Activated CD4-positive, alpha-beta T cell treated with anti-CD3 and anti-CD28 coated beads, Interleukin-2, amount 50 U/mL, for 24 hours (primary cell): ENCODE results near the gene ASB6.

Experiments
- DNase-seq, 2 donors: peaks; one replicate each; pipeline ENCODE4 v3.0.0-alpha.2; 2020; ENCODE audit warnings: low read depth in 1 of 2, low spot score in 1 of 2

Gene ASB6

DNA sequence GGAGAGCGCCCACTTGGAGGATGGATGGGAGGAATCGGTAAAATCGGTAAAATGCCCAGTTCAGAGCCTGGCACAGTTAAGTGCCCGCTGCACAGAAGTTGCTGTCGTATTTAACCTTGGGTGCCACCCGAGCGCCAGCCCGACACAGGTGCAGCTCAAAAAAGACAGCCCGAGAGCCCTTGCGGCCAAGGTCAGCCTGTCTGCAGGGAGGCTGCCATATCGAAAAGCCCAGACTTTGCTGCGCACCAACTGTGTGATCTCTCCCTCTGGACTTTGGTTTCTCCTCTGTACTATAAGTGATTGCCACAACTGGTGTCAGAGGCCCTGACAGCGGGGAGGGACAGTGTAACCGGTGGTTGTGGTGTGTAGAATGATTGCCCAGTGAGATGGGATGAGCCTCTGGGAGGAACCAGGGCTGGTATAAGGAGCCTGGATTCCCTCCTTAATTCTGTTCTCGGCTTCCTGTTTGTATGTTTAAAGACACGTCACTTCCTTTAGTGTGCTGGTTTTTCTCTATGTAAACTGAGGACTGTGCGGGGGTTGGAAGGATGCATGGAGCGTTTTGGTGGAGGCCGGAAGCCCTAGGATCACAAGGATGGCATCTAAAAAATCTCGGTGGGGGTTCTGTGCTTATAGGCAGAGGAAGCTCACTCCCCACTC is 15.2 kb downstream of the ASB6 start:
- no peak for DNase-seq

DNA sequence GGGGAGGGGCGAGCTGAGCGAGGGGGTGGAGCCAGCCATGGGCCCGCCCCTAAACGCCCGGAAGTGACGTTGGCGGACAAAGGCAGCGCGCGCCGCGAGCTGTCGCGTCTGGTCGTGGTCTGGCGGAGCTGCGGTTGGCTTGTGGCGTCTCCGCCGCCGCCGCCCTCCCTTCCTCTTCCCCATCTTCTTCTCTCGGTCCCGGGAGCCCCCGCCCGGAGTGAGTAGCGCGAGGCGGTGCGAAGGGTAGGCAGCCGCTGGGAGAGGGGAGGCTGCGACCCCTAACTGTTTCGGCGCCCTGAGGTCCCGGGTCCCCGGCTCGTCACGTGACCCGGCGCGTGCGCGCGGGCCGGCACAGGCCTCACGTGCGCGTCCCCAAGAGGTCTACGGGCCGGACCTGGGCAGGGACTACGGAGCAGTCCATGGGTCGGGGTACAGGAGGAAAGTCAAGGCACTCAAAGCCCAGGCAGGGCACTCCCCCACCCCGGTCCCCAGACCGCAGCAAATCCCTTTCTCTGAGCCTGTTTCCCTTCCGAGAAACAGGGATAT is 15.8 kb downstream of the ASB6 start, which contains the start of gene NTMT1:
NTMT1 (plus strand) TSS at position 85 of the 546 bp plus-strand sequence. CDS start 6,541 bp downstream, outside the sequence.
- peak; percentile 88 to 89 for DNase-seq

DNA sequence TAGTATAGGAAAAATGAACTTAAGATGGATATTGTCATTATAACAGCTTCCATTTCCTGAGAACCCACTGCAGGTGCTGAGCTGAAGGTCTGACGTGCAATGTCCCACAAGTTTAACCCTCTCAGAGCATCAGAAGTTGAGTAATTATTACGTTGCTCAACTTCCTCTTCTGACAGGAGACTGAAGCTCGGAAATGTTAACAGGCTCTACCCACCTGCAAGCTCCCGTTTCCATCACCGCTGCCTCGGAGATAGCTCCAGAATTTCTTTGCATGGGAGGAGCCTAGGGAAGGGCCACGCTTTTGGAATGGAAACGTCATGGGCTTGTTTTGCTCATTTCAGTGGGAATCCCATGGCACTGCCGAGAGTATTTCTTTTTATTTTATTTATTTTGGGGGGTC is 17.0 kb downstream of the ASB6 start:
- DNase-seq: no peak

DNA sequence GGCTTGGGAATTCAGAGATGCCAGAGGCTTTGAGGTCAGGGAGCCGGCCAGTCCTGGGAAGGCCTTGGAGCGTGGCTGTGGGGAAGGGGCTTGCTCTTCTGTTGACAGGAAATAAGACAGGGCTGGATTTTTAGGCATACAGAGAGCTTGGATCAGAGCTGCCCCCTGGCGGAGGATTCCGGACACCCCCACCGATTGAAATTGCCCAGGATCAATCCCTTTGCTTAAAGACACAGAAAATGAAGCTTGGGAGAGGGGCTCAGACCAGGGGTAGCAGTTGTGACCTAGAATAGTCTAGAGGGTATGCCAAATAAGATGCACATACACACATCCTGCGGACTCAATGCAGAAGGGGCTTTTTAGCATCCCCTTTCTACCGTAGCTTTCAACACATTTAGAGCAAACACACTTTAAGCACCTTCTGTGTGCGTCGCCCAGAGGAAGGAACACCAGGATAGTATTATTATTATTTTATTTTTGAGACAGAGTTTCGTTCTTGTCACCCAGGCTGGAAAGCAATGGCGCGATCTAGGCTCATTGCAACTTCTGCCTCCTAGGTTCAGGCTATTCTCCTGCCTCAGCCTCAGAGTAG is 17.7 kb downstream of the ASB6 start:
- peak; percentile 49 to 57 for DNase-seq

DNA sequence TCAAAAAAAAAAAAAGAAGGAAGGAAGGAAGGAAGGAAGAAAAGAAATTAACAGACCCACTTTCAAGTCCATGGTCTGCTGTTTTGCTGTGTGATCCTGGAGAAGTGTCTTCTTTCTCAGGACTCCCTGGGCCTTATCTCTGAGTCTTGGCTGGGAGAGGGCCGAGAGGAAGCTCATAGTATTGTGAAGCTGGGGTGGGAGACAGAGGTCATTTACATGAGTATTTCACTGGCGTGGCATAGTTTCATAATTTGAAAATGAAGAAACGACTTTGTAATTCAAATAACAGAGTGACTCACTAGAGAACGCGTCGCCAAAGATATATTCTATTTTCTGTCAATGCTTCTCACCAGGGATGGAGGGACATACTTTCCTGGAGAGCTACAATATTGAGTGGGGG is 18.6 kb downstream of the ASB6 start:
- no peak for DNase-seq

DNA sequence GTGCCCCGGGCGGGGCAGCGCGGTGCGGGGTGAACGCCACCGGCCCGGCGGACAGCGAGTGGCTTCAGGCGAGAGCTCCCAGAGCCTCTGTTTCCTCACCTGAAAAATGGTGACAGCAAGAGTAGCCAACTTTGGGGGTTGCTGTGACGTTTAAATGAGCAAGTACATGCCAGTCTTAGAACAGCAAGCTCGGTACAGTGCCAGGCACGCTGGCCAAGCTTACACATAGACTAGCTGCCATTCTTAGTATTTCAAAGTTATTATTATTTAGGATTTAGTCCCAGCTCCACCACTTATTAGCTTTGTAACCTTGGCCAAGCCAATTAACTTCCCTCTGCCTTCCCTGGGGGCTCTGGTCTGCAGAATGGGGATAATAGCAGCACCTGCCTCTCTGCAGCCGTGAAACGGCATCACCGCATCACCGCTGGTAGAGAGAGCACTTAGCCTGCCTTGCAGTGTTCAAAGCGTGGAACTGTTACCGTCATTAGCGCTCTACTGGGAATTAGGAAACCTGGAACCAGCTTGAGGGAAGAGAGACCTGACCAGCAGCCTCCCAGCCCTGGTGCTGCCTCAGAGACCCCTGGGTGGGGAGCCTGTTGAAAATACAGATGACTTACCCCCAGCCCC is 21.2 kb downstream of the ASB6 start, which contains the start of gene C9orf50:
C9orf50 (minus strand) TSS at position 433 of the 627 bp plus-strand sequence. CDS start 527 bp downstream, outside the sequence.
- DNase-seq: no peak

DNA sequence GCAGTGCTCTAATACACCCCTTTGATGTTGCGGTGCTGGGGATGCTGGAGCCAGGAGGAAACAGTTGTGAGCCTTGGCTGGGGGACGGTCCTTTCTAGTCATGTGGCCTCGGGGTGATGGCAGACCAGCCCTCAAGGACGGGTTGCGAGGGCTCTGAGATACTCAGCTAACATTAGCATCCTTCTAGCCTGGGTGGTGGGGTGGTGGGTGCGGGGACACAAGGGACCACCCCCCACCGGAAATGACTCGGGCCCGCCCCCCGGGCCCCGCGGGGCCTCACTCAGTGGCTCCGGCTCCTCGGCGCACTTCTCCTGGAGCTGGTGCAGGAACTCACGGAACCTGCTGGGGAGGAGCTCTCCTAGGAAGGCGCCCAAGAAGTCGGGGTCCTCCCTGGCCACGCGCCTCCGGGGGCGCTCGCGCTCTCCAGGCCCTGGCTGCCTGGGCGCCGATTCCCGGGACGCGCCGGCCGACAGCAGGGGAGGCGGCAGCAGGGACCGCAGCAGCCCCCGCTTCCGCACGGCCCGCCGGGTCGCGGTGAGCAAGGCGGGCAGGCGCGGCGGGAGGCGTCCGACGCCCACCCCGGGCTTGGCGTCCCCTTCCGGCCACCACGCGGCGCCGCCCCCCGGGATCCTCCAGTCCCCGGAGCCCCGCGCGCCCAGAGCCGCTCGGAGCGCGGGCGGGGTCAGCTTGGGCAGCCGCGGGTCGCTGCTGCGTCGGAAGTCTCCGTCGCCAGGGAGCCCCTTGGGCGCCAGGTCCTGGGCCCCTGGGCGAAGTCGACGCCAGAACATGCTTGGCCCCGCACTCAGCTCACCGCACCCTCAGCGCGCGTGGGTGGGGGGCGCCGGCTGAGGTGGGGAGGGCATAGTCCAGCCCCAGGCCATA is 21.9 kb downstream of the ASB6 start:
- no peak for DNase-seq

DNA sequence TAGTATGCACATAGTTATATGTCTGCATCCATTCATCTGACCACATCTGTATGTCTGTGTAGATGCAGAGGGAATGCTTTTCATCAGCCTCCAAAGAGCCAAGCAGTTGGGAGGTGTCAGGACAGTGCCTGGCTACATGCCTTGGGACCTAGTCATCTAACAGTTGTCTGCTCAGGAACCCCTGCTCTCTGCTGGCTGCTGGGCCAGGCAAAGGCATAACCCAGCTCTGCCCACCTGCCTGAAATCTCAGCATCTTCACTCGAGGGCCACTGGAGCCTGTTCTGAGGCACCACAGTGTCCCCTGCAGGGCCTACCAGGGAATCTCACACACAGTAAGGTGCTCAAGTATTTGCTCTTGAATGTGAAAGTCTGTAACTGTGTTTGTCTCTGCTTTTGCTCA is 24.8 kb downstream of the ASB6 start:
- DNase-seq: no peak

DNA sequence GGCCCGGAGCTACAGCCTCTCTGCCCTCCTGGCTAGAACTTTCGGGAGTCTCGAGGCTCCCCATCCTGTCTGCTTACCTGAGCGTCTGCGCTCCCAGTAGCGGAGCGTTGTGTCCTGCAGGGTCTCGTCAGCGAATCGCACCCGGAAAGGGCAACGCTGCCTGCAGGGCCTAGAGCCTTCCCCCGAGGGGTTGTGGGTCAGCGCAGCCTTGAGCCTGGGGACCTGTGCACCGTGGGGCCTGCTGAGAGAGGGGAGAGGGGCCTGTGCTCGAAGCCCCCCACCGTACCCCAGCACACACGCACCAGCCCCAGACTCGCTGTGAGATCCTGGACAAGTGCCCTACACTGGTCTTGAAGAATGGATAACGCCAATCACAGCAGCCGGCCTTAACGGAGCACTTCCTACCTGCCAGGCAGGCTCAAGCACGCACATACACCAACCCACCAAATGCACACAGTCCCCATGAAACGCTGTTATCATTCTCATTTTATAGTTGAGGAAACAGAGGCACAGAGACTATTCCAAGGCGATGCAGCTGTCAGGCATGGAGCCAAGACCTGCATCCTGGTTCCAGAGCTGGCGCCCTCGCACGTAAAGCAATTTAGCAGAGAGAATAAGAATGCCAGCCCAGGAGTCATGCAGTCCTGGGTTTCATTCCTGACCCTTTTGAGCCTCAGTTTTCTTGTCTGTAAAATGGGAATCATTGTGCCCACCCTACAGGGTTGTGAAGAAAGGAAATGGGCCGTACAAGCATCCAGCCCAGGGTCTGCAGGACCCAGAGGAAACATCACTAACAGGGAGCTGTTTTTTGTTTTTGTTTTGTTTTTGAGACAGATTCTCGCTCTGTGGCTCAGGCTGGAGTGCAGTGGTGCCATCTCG is 26.3 kb downstream of the ASB6 start:
- DNase-seq: no peak

DNA sequence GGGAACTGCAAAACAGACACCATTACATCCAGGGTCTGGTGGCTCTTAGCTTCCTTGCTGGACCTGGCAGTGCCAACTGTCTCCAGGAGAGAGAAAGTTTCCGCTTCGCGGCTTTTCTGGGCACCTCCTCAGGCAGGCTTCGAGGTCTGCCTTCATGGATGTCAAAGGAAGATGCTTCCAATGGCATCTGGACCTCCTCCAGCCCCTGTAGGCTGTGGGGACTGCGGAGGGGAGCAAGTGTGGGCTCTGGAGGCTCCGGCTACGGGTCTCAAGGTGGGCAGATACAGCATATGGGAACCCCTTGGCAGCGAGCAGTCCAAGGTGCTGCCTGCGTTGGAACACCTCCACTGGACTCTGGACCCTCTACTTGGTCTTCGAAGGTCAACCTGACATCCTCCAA is 27.0 kb downstream of the ASB6 start:
- DNase-seq: no peak

DNA sequence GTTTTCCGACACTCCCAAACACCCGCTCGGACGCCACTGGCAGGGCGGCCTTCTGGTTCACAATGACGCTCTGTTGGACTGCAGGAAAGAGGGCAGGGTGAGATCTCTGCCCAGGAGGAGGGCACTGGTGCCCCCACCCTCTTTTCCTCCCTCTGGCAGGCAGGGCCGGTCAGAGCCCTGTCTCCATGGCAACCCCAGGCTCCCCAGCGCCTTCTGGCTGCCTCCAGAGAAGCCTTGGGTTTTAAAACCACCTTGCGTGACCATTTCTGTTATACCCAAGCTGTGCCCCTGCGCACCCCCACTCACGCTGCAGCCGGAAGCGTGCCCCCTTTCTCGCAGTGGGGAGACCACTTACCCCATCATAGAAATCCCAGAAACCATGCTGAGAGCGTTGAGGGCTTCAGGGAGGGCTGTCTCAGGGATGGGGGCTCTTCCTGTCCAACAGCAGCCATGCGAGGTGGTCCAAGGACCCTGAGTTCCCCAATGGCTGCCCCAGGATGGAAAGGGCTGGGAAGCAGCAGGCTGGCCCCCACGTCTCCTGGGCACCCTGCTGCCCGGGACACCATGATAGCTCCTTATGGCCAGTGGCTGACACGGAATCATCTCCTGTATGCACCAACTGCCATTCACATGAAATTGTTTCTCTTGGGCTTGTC is 28.3 kb downstream of the ASB6 start:
- no peak for DNase-seq

DNA sequence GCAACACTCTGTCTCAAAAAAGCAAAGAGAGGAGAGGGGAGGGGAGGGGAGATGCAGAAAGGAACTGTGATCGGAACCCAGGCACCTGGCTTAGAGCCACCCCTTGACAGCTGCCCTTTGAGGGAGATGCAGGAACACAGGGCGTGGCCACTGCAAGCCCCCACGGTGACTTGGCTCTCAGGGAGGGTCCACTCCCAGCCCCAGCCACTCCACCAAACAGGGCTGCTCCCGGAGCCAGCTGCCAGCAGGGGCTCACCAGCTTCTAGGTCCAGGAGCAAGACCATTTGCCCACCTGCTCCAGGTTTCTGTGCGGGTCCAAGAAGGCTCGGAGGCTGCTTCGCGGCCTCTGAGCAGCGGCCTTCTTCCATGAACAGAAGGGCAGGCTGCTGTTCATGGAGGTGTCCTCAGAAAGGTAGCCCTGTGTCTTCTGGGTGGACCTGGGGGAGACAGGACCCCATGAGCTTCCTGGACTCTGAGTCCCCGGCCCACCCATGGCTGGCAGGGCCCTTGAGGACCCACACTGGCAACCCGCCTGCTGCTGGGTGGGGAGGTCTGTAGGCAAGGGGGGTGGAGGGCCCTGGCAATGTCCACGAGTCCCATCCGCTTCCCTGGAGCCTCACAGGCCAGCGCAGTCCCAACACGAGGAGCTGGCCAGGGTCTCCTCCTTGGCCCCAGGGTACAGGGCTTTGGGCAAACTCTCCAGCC is 29.0 kb downstream of the ASB6 start:
- DNase-seq: no peak

DNA sequence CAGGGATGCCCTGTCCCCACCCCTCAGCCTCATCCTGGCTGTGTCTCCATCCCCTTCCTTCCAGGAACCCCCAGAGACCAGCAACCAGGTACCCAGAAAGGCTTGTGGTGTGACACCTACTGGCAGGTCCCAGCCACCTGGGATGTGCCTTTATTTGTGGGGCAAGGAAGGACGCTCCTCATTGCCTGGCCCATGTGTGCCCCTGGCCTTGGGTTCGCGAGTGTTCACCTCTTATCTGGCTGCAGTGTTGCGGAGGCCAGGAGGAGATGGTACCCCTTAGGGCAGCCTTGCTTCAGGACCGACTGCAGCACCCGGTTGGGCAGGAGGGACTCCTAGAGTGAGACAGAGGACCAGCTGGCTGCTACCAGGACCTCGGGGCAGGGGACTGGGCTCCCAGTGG is 29.8 kb downstream of the ASB6 start:
- no peak for DNase-seq

DNA sequence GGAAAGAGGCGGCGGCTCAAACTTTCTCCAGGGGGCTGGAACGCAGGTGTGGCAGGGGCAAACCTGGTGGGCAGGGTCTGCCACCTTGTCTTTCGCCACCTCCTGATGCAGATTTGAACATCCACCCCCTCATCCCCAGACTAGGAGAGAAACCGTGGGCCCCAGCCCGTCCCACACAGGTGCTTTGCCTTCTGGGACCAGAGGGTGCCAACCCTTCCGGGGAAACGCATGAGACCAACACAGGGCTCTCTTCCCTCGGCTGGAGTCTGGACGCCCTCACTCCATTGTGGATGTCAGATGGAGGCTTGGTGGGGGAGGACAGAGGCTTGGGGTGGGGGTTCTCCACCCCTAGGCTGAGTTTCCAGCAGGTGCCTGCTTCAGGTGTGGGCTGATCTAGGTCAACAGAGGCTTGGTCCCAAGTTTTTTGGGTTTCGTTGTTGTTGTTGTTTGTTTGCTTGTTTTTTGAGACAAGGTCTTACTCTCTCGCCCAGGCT is 30.6 kb downstream of the ASB6 start:
- no peak for DNase-seq

DNA sequence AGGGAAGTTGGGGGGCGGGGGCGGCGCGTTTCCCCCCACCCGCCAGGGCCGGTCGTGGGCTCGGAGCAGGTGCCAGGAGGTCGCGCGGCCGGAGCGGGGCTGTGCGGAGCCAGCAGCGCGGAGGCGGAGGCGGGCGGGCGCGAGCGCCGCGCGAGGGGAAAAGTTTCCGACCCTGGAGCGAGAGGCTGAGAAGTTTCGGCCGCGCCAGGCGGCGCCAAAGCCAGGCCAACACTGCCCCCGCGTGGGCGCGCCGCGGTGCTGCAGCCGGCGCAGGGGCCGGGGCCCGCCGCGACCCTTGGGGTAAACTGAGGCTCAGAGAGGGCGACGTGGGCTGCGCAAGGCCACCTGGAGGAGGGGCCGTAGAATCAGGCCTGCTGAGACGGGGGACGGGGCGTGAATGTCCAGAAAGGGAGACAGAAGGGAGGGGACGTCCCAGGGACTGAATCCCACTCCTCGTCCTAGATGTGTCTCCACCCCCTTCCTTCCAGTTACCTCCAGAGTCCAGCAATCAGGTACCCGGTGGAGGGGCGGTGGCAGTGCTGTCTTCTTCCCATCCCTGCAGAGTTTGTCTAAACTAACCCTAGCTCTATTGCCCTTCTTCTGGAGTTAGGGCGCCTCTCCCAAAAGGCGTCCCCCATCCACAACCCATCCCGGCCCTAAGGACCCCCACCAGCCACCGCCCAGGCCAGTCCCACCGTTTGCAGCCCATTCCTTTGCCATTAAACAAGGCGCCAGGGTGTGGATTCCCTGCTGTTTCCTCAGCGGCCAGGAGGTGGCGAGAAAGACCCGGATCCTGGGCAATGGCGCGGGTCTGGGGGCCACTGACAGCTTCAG is 31.3 kb downstream of the ASB6 start:
- DNase-seq: peak; percentile 55 to 65

DNA sequence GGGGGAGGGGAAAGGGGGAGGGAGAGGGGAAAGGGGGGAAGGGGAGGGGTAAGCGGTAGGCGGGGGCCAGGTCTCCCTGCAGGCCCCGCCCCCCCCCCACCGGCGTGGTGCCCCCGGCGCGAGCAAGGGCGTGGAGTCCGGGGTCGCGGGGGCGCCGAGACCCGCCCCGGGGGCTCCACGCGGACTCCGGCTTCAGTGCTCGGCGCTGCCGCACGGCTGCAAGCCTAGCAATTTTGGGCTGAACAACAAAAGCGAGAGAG is 31.8 kb downstream of the ASB6 start:
- no peak for DNase-seq

DNA sequence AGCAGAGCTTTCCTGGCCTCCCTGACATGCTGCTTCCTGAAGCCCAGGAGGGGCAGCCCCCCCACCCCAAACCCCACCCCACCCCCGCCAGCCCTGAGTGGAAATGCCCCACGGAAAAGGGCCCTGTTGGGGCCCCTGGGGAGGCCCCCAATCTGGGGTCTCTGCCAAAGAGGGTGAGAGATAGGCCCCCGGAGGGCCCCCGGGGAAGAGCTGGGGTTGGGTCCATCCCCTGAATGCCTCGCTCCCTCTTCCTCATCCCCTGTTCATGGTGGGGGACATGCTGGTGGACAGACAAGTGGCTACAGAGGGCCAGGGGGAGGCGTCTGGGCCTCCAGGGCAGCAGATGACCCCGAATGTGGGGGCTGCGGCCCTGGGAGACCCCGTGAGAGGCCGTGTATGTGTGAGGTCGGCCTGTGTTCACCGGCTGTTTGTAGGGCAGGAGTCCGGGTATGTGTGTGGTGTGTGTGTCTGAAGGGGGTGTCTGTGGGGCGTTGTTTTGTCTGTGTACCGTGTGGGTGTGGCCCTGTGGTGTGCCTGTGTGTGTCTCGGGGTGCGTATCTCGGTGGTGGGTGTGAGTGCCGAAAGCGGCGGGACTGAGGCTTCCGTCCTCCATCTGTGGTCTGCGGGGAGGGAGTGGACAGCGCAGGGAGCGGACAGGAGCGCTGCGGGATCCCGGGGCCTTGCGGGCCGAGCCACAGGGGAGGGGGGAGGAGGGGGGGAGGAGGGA is 32.3 kb downstream of the ASB6 start:
- DNase-seq: no peak
